GM23338 (cell line): ENCODE results near the gene TNFRSF11A. TPM values are rescaled to one million over a fixed set of nuclear protein-coding genes. Genes with fewer than 3 reads are reported as not detected.

Experiments used
- ATAC-seq: fragments of 200-7000 bp; cut with Tn5 transposase; 3 replicates; pipeline ENCODE4 v1.9.1; 2020
- DNase-seq: peaks from one replicate; pipeline ENCODE4 v3.0.0-alpha.2; 2015; ENCODE audit warnings: low spot score
- H2AFZ ChIP-seq: fragments of 200-600 bp; sonication (generic); 2 replicates; pipeline ENCODE4 v1.8.0; 2016; ENCODE audit warnings: antibody characterized with exemption, mild to moderate bottlenecking, moderate library complexity
- H3F3A ChIP-seq: fragments of 200-600 bp; sonication (generic); replicated peaks from 2 replicates; pipeline ENCODE4 v1.8.0; 2017; ENCODE audit warnings: antibody characterized with exemption, mixed run types, low read depth
- H3K27ac ChIP-seq: fragments of 200-600 bp; sonication (generic); 2 replicates; pipeline ENCODE4 v1.6.1; 2016; ENCODE audit warnings: low read depth
- H3K27me3 ChIP-seq: fragments of 200-600 bp; sonication (generic); 2 replicates; pipeline ENCODE4 v1.8.0; 2016; ENCODE audit warnings: mild to moderate bottlenecking, mixed run types, moderate library complexity; ENCODE audit not compliant: insufficient read depth
- H3K36me3 ChIP-seq: fragments of 200-600 bp; sonication (generic); 2 replicates; pipeline ENCODE4 v1.8.0; 2016; ENCODE audit warnings: mild to moderate bottlenecking; ENCODE audit not compliant: insufficient read depth
- H3K4me1 ChIP-seq: fragments of 200-600 bp; sonication (generic); 2 replicates; pipeline ENCODE4 v1.8.0; 2016; ENCODE audit warnings: mild to moderate bottlenecking, moderate library complexity; ENCODE audit not compliant: insufficient read depth
- H3K4me2 ChIP-seq: fragments of 200-600 bp; sonication (generic); 2 replicates; pipeline ENCODE4 v1.7.1; 2017; ENCODE audit warnings: mixed run types
- H3K4me3 ChIP-seq: fragments of 200-600 bp; sonication (generic); 2 replicates; pipeline ENCODE4 v1.6.1; 2016; ENCODE audit warnings: mixed run types
- H3K79me2 ChIP-seq: fragments of 200-600 bp; sonication (generic); replicated peaks from 2 replicates; pipeline ENCODE4 v1.8.0; 2017; ENCODE audit warnings: mild to moderate bottlenecking; ENCODE audit not compliant: insufficient read depth
- H3K9me2 ChIP-seq: fragments of 200-600 bp; sonication (generic); 2 replicates; pipeline ENCODE4 v1.8.0; 2017; ENCODE audit not compliant: insufficient read depth
- H4K20me1 ChIP-seq: fragments of 200-600 bp; sonication (generic); replicated peaks from 2 replicates; pipeline ENCODE4 v1.8.0; 2017; ENCODE audit warnings: mild to moderate bottlenecking; ENCODE audit not compliant: insufficient read depth
- H3K27ac Mint-ChIP-seq: 2 replicates; pipeline ENCODE4 v1.8.0; 2020; ENCODE audit warnings: inconsistent platforms, mild to moderate bottlenecking, moderate library complexity, mixed read lengths
- H3K27me3 Mint-ChIP-seq: 3 replicates; pipeline ENCODE4 v1.8.0; 2022; ENCODE audit warnings: low read depth, mild to moderate bottlenecking, moderate library complexity, mixed read lengths, inconsistent platforms; ENCODE audit not compliant: insufficient read depth, poor library complexity
- H3K36me3 Mint-ChIP-seq: 3 replicates; pipeline ENCODE4 v1.8.0; 2021; ENCODE audit warnings: low read depth, mild to moderate bottlenecking, inconsistent platforms, moderate library complexity, mixed read lengths
- H3K4me1 Mint-ChIP-seq: 3 replicates; pipeline ENCODE4 v1.8.0; 2020; ENCODE audit warnings: mild to moderate bottlenecking, inconsistent platforms, mixed read lengths
- H3K4me3 Mint-ChIP-seq: 3 replicates; pipeline ENCODE4 v1.8.0; 2021; ENCODE audit warnings: moderate library complexity, mild to moderate bottlenecking, inconsistent platforms, mixed read lengths
- H3K9me3 Mint-ChIP-seq: 3 replicates; pipeline ENCODE4 v1.8.0; 2020; ENCODE audit warnings: moderate library complexity, mild to moderate bottlenecking, inconsistent platforms, mixed read lengths
- CREB1 ChIP-seq: fragments of 250-450 bp; sonication (Bioruptor Pico); IDR thresholded peaks from 2 replicates; pipeline ENCODE4 v1.5.0; 2020; ENCODE audit warnings: low read depth, mild to moderate bottlenecking, moderate library complexity
- CTCF ChIP-seq, 2 experiments: fragments of 200-600 bp in 1 of 2; sonication (generic) in 1 of 2; conservative IDR thresholded peaks; 2 replicates each; pipeline versions ENCODE4 v1.5.1 to v1.6.1; 2016 to 2017; ENCODE audit warnings: antibody characterized with exemption in 2 of 2, low read depth in 2 of 2, mild to moderate bottlenecking in 2 of 2, moderate library complexity in 1 of 2
- EZH2 ChIP-seq: fragments of 200-600 bp; sonication (generic); IDR thresholded peaks from one replicate; pipeline ENCODE4 v1.8.0; 2017; ENCODE audit warnings: antibody characterized with exemption, mild to moderate bottlenecking, low read depth; ENCODE audit not compliant: unreplicated experiment
- EZH2phosphoT487 ChIP-seq: fragments of 200-600 bp; sonication (generic); IDR thresholded peaks from one replicate; pipeline ENCODE4 v1.8.1; 2018; ENCODE audit warnings: antibody characterized with exemption; ENCODE audit not compliant: unreplicated experiment
- JUNB ChIP-seq: IDR thresholded peaks from one replicate; pipeline ENCODE4 v1.6.1; 2016; ENCODE audit warnings: antibody characterized with exemption; ENCODE audit not compliant: unreplicated experiment
- NANOG ChIP-seq: IDR thresholded peaks from 2 replicates; pipeline ENCODE4 v1.6.1; 2016; ENCODE audit warnings: antibody characterized with exemption, borderline replicate concordance
- POLR2AphosphoS5 ChIP-seq: IDR thresholded peaks from 2 replicates; pipeline ENCODE4 v1.6.1; 2016; ENCODE audit warnings: antibody characterized with exemption, low read depth
- STAT1 ChIP-seq: IDR thresholded peaks from one replicate; pipeline ENCODE4 v1.6.1; 2016; ENCODE audit warnings: antibody characterized with exemption; ENCODE audit not compliant: unreplicated experiment
- ZNF114 ChIP-seq: fragments of 250-450 bp; sonication (Bioruptor Pico); IDR thresholded peaks from 2 replicates; pipeline ENCODE4 v1.5.0; 2020; ENCODE audit warnings: mild to moderate bottlenecking, moderate library complexity
- ZNF331 ChIP-seq: fragments of 250-450 bp; sonication (Bioruptor Pico); IDR thresholded peaks from 2 replicates; pipeline ENCODE4 v1.5.0; 2020; ENCODE audit warnings: low read depth, mild to moderate bottlenecking, moderate library complexity
- ZNF462 ChIP-seq: fragments of 250-450 bp; sonication (Bioruptor Pico); IDR thresholded peaks from 2 replicates; pipeline ENCODE4 v1.5.0; 2020; ENCODE audit warnings: mild to moderate bottlenecking, moderate library complexity
- polyA plus RNA-seq: library from polyadenylated mRNA; unstranded; fragments of >200 nt; fragmentation: Nextera tagmentation; extraction: Ambion mirVana; gene quantifications from 2 replicates; pipeline ENCODE4 v1.2.1, GENCODE V29; 2016
- total RNA-seq: library from RNA; depleted of rRNA; stranded (reverse); fragments of >200 nt; shearing (Covaris generic); gene quantifications from 2 replicates; pipeline ENCODE4 v1.2.3, GENCODE V29; 2014
- TF ChIP-seq, protein P1 (sequence below): IDR thresholded peaks from 2 replicates; pipeline ENCODE4 v1.6.1; 2016; ENCODE audit warnings: antibody characterized with exemption
- TF ChIP-seq, protein P2 (sequence below): IDR thresholded peaks from one replicate; pipeline ENCODE4 v1.6.1; 2018; ENCODE audit warnings: antibody characterized with exemption; ENCODE audit not compliant: unreplicated experiment

The TNFRSF11A gene
- total and polyA plus RNA-seq, 2 experiments from 2014 or later, result 3.8 to 7.3 TPM

GRCh38 chr18:62318228-62319180 is 6.6 kb upstream of the TNFRSF11A start:
- H3K4me3 Mint-ChIP-seq, result no peak overlapping the region
- no peak overlapping the region for H3K27ac Mint-ChIP-seq
- H3K9me3 Mint-ChIP-seq, result no peaks in the 10 kb centered on the region
- no peak overlapping the region for H3K4me3 ChIP-seq
- no peaks in the 10 kb centered on the region for H3K9me2 ChIP-seq
- no peaks in the 10 kb centered on the region for H4K20me1 ChIP-seq
- peaks cover 23% of the 10 kb centered on the region for H3K4me1 Mint-ChIP-seq
- no peak overlapping the region for H3K27ac ChIP-seq
- TF ChIP-seq, protein P1, sequence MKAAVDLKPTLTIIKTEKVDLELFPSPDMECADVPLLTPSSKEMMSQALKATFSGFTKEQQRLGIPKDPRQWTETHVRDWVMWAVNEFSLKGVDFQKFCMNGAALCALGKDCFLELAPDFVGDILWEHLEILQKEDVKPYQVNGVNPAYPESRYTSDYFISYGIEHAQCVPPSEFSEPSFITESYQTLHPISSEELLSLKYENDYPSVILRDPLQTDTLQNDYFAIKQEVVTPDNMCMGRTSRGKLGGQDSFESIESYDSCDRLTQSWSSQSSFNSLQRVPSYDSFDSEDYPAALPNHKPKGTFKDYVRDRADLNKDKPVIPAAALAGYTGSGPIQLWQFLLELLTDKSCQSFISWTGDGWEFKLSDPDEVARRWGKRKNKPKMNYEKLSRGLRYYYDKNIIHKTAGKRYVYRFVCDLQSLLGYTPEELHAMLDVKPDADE, result no peak
- TF ChIP-seq ZNF331 (CRISPR knock-in tag), result no peak
- TF ChIP-seq CTCF (conservative IDR thresholded peaks at IDR 0.05; ENCODE audit: low read depth in 2 of 2), result no peak
- no peak for TF ChIP-seq EZH2phosphoT487
- TF ChIP-seq NANOG, result no peak
- no peak for TF ChIP-seq POLR2AphosphoS5
- no peak for TF ChIP-seq EZH2
- TF ChIP-seq ZNF114 (CRISPR knock-in tag), result no peak
- TF ChIP-seq, protein P2, sequence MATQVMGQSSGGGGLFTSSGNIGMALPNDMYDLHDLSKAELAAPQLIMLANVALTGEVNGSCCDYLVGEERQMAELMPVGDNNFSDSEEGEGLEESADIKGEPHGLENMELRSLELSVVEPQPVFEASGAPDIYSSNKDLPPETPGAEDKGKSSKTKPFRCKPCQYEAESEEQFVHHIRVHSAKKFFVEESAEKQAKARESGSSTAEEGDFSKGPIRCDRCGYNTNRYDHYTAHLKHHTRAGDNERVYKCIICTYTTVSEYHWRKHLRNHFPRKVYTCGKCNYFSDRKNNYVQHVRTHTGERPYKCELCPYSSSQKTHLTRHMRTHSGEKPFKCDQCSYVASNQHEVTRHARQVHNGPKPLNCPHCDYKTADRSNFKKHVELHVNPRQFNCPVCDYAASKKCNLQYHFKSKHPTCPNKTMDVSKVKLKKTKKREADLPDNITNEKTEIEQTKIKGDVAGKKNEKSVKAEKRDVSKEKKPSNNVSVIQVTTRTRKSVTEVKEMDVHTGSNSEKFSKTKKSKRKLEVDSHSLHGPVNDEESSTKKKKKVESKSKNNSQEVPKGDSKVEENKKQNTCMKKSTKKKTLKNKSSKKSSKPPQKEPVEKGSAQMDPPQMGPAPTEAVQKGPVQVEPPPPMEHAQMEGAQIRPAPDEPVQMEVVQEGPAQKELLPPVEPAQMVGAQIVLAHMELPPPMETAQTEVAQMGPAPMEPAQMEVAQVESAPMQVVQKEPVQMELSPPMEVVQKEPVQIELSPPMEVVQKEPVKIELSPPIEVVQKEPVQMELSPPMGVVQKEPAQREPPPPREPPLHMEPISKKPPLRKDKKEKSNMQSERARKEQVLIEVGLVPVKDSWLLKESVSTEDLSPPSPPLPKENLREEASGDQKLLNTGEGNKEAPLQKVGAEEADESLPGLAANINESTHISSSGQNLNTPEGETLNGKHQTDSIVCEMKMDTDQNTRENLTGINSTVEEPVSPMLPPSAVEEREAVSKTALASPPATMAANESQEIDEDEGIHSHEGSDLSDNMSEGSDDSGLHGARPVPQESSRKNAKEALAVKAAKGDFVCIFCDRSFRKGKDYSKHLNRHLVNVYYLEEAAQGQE, result no peak
- TF ChIP-seq JUNB, result no peak
- no peak for TF ChIP-seq STAT1
- no peak for TF ChIP-seq CREB1 (CRISPR knock-in tag)
- no peak for TF ChIP-seq ZNF462 (CRISPR knock-in tag)
- no peak overlapping the region for H3K4me2 ChIP-seq
- ATAC-seq, result no peak
- no peaks in the 10 kb centered on the region for H3K4me1 ChIP-seq
- DNase-seq, result no peak
- no peak overlapping the region for H2AFZ ChIP-seq
- H3K79me2 ChIP-seq, result no peaks in the 10 kb centered on the region
- H3K36me3 ChIP-seq, result no peaks in the 10 kb centered on the region
- H3K36me3 Mint-ChIP-seq, result no peaks in the 10 kb centered on the region
- H3F3A ChIP-seq, result no peaks in the 10 kb centered on the region
- H3K27me3 Mint-ChIP-seq, result peaks cover 7% of the 10 kb centered on the region
- no peaks in the 10 kb centered on the region for H3K27me3 ChIP-seq
